ENCODE measurements around the gene GSTO2.

- TF ChIP-seq POLR2AphosphoS5 (IDR thresholded peaks at IDR 0.05) (no peak), CTCF (IDR thresholded peaks at IDR 0.05) (no peak)
These were observed 11.7 kb upstream of the GSTO2 start for GRCh38 chr10:104257235-104257634.

Measured in prostate gland (tissue), 2 donors.